ENCODE results near the gene SMYD5.

The SMYD5 gene

GRCh38 chr2:73205611-73206010 is 8.4 kb upstream of the SMYD5 start:
- DNase-seq (ENCODE audit: low spot score): no peak

- no peak for DNase-seq (ENCODE audit: low spot score)
Measured at GRCh38 chr2:73208258-73208657, 5.8 kb upstream of the SMYD5 start.

- DNase-seq (ENCODE audit: low spot score): no peak
Measured at GRCh38 chr2:73210019-73210418, 4.0 kb upstream of the SMYD5 start.

- DNase-seq (ENCODE audit: low spot score): no peak
Measured at GRCh38 chr2:73210696-73211095, 3.3 kb upstream of the SMYD5 start.

- no peak for DNase-seq (ENCODE audit: low spot score)
Measured at GRCh38 chr2:73212098-73212447, 2.0 kb upstream of the SMYD5 start.

- peak; percentile 77 for DNase-seq (ENCODE audit: low spot score)
Measured at GRCh38 chr2:73212448-73213176, 1.4 kb upstream of the SMYD5 start.

GRCh38 chr2:73215254-73215653 is 1.2 kb downstream of the SMYD5 start:
- no peak for DNase-seq (ENCODE audit: low spot score)

GRCh38 chr2:73217160-73217559 is 3.1 kb downstream of the SMYD5 start:
- no peak for DNase-seq (ENCODE audit: low spot score)

- DNase-seq (ENCODE audit: low spot score): no peak
Measured at GRCh38 chr2:73217826-73218225, 3.8 kb downstream of the SMYD5 start.

- DNase-seq (ENCODE audit: low spot score): no peak
Measured at GRCh38 chr2:73218298-73218697, 4.3 kb downstream of the SMYD5 start.

GRCh38 chr2:73223821-73224220 is 9.8 kb downstream of the SMYD5 start:
- DNase-seq (ENCODE audit: low spot score): no peak

GRCh38 chr2:73225513-73226360 is 11.7 kb downstream of the SMYD5 start:
- DNase-seq (ENCODE audit: low spot score): no peak

- DNase-seq (ENCODE audit: low spot score): no peak
Measured at GRCh38 chr2:73227086-73227485, 13.0 kb downstream of the SMYD5 start.

- no peak for DNase-seq (ENCODE audit: low spot score)
Measured at GRCh38 chr2:73228631-73229030, 14.6 kb downstream of the SMYD5 start.

GRCh38 chr2:73232403-73233153 is 18.5 kb downstream of the SMYD5 start:
- DNase-seq (ENCODE audit: low spot score): peak; percentile 65

GRCh38 chr2:73233154-73233931 is 19.3 kb downstream of the SMYD5 start, which contains the start of gene PRADC1:
PRADC1 (minus strand) TSS chr2:73233239; CDS start chr2:73233160, 79 bp downstream.
- peak; percentile 100 for DNase-seq (ENCODE audit: low spot score)

- peak; percentile 100 for DNase-seq (ENCODE audit: low spot score)
Measured at GRCh38 chr2:73233932-73234832, 20.1 kb downstream of the SMYD5 start, which contains the start of gene CCT7. CCT7 (plus strand) TSS chr2:73234308; CDS start chr2:73234379, 71 bp downstream.

- DNase-seq (ENCODE audit: low spot score): no peak
Measured at GRCh38 chr2:73235315-73236028, 21.4 kb downstream of the SMYD5 start.

- no peak for DNase-seq (ENCODE audit: low spot score)
Measured at GRCh38 chr2:73237168-73237567, 23.1 kb downstream of the SMYD5 start.

GRCh38 chr2:73238149-73238548 is 24.1 kb downstream of the SMYD5 start:
- no peak for DNase-seq (ENCODE audit: low spot score)
